Hematopoietic multipotent progenitor cell (in vitro differentiated cells): ENCODE data around the gene ACAT2. TPM values are rescaled to one million over a fixed set of nuclear protein-coding genes. Genes with fewer than 3 reads are reported as not detected.
"Not testable (repeated sequence)": the region's sequence is repeated elsewhere in the genome, so short reads cannot be mapped to it uniquely, and the experiment has no call there.

Experiments
- DNase-seq, 3 donors: peaks; one replicate each; pipeline ENCODE4 v3.0.0-alpha.2; 2011 to 2015; ENCODE audit warnings: low read depth in 2 of 3, low spot score in 2 of 3
- total RNA-seq: library from RNA; depleted of rRNA; stranded (reverse); fragments of >200 nt; gene quantifications from one replicate; pipeline ENCODE4 v1.2.3, GENCODE V29; 2012

ACAT2 gene
- total RNA-seq, 1 donor, result 17.8 TPM

- DNase-seq, result peak; percentile 17 to 31 (median 27)
Measured at GRCh38 chr6:159762681-159763293, 942 bp downstream of the ACAT2 start.

GRCh38 chr6:159766906-159767305 is 5.1 kb downstream of the ACAT2 start:
- no peak for DNase-seq

- DNase-seq, result no peak
Measured at GRCh38 chr6:159769470-159769869, 7.6 kb downstream of the ACAT2 start.

- DNase-seq, result no peak
Measured at GRCh38 chr6:159772196-159772595, 10.4 kb downstream of the ACAT2 start.

GRCh38 chr6:159777240-159777904 is 15.5 kb downstream of the ACAT2 start:
- no peak for DNase-seq

- no peak for DNase-seq
Measured at GRCh38 chr6:159778131-159778530, 16.3 kb downstream of the ACAT2 start.

GRCh38 chr6:159778542-159779103 is 16.8 kb downstream of the ACAT2 start:
- DNase-seq, result no peak

GRCh38 chr6:159788276-159788675 is 26.4 kb downstream of the ACAT2 start:
- DNase-seq, result no peak

- peak in 2 of 3 donors; percentile 12 to 16 for DNase-seq
Measured at GRCh38 chr6:159788753-159789376, 27.0 kb downstream of the ACAT2 start.

- DNase-seq, result peak; percentile 96 to 100 (median 100)
Measured at GRCh38 chr6:159789377-159790148, 27.7 kb downstream of the ACAT2 start, which contains the start of gene TCP1. Gene TCP1, minus strand, starts transcription at chr6:159789602. Its CDS starts 134 bp downstream, at chr6:159789468.

- DNase-seq, result peak; percentile 70 to 98 (median 95)
Measured at GRCh38 chr6:159790149-159790955, 28.5 kb downstream of the ACAT2 start, which contains the start of gene MRPL18. Gene MRPL18, plus strand, starts transcription at chr6:159790467. Its CDS starts 121 bp downstream, at chr6:159790588.

- DNase-seq, result peak in 1 of 3 donors; percentile 5
Measured at GRCh38 chr6:159790956-159791598, 29.2 kb downstream of the ACAT2 start.

GRCh38 chr6:159794976-159795375 is 33.1 kb downstream of the ACAT2 start:
- not testable (repeated sequence) for DNase-seq

- no peak for DNase-seq
Measured at GRCh38 chr6:159797554-159797953, 35.7 kb downstream of the ACAT2 start.

- no peak for DNase-seq
Measured at GRCh38 chr6:159800141-159800865, 38.5 kb downstream of the ACAT2 start, which contains the start of gene PNLDC1. Gene PNLDC1, plus strand, starts transcription at chr6:159800276. Its CDS starts 32 bp downstream, at chr6:159800308.

GRCh38 chr6:159801935-159802334 is 40.1 kb downstream of the ACAT2 start:
- no peak for DNase-seq

- DNase-seq, result no peak
Measured at GRCh38 chr6:159804504-159804903, 42.7 kb downstream of the ACAT2 start.

- no peak for DNase-seq
Measured at GRCh38 chr6:159805440-159806020, 43.7 kb downstream of the ACAT2 start.
